BLaER1 treated with 17β-estradiol and CSF1 and Interleukin-3, amounts not matched to agents 10 nM and 100 nM (cell line): ENCODE data around the gene HOXD10.

Experiments used
- H3K27ac ChIP-seq, 11 experiments: shearing (Covaris generic); formaldehyde crosslinking; 2 replicates each; pipeline ENCODE4 v1.8.1; 2022
- H3K27me3 ChIP-seq, 11 experiments: shearing (Covaris generic); formaldehyde crosslinking; 2 replicates each; pipeline ENCODE4 v1.8.1; 2022
- H3K36me3 ChIP-seq, 11 experiments: shearing (Covaris generic); formaldehyde crosslinking; 2 replicates each; pipeline ENCODE4 v1.8.1; 2022
- H3K4me1 ChIP-seq, 10 experiments: shearing (Covaris generic); formaldehyde crosslinking; 2 replicates each; pipeline ENCODE4 v1.8.1; 2022
- H3K4me2 ChIP-seq, 11 experiments: shearing (Covaris generic); formaldehyde crosslinking; 2 replicates each; pipeline ENCODE4 v1.8.1; 2022
- H3K4me3 ChIP-seq, 10 experiments: shearing (Covaris generic); formaldehyde crosslinking; 2 replicates each; pipeline ENCODE4 v1.8.1; 2022
- H3K9ac ChIP-seq, 11 experiments: shearing (Covaris generic); formaldehyde crosslinking; 2 replicates each; pipeline ENCODE4 v1.8.1; 2022
- H3K9me3 ChIP-seq, 11 experiments: shearing (Covaris generic); formaldehyde crosslinking; replicated peaks in 1 of 11; 2 replicates each; pipeline ENCODE4 v1.8.1; 2022
- H4K20me1 ChIP-seq, 11 experiments: shearing (Covaris generic); formaldehyde crosslinking; 2 replicates each; pipeline ENCODE4 v1.8.1; 2022
- Cebpa-rat ChIP-seq, 11 experiments: shearing (Covaris generic); IDR thresholded peaks; 2 replicates each; pipeline ENCODE4 v1.8.1; 2022

HOXD10 gene

DNA sequence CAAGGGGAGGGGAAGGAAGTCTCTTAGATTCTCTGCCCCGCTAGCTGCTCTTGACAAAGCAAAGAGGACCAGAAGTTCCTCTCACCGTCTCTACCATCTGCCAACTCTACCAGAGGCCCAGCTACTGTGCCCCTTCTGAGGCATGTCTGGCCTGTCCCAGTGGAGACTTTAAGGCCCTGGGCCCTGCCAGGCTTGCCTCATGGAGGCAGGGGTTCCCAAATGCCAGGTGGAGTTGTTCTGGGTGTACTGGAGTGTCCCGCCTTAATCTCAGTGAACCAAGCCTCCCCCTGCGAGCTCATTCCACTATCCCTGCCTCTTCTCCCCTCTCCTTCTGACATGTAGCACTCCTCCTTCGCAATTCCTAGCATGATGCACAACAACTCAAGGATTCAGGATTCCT lies 14.7 kb upstream of the HOXD10 start:
- Histone ChIP-seq H3K9me3 (peaks cover 46 to 71% (median 54%) of the 10 kb centered on the region in 11 experiments), H3K4me2 (no peak overlapping the region), H3K27ac (no peak overlapping the region), H4K20me1 (peaks cover 0 to 73% (median 43%) of the 10 kb centered on the region in 11 experiments; a peak in 16 of 22 replicates), H3K27me3 (peaks cover 100% of the 10 kb centered on the region in 11 experiments), H3K4me3 (no peak overlapping the region), H3K4me1 (peaks cover 0 to 10% (median 6%) of the 10 kb centered on the region in 10 experiments; a peak in 15 of 20 replicates), H3K9ac (no peak overlapping the region), H3K36me3 (no peaks in the 10 kb centered on the region)
- no peak for TF ChIP-seq Cebpa-rat (IDR thresholded peaks at IDR 0.05)

DNA sequence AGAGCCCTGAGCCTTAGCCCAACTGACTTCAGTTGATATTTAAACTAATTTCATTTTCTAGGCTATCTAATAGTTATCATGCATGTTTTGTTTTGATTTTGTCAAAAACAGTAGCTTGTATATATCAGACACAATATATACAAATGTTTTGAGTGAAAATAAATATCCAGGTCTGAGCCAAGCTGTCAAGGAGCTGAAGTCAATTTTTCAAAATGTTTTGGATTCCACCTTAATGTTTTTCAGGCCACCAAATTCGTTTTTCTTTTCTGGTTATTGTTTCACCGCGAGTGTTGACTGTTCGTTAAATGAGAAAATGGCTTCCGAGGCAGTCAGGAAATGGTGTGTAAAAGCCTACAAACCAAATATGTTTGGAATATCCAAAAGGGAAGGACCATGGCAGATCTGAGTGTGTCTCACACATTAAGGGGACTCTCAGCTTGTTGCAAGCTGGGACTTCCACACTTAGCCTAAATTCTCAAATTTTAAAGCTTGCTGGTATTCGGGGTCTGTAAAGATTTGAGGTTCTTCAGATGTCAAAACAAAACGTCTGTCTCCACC lies 14.2 kb upstream of the HOXD10 start:
- H3K4me3 ChIP-seq, result no peak overlapping the region
- no peak overlapping the region for H3K4me2 ChIP-seq
- peaks cover 0 to 5% (median under 1%) of the 10 kb centered on the region in 10 experiments; a peak in 11 of 20 replicates for H3K4me1 ChIP-seq
- no peak overlapping the region for H3K27ac ChIP-seq
- peaks cover 52 to 77% (median 59%) of the 10 kb centered on the region in 11 experiments for H3K9me3 ChIP-seq
- no peak overlapping the region for H3K9ac ChIP-seq
- no peaks in the 10 kb centered on the region for H3K36me3 ChIP-seq
- peaks cover 0 to 68% (median 37%) of the 10 kb centered on the region in 11 experiments; a peak in 14 of 22 replicates for H4K20me1 ChIP-seq
- H3K27me3 ChIP-seq, result peaks cover 99 to 100% (median 100%) of the 10 kb centered on the region in 11 experiments
- no peak for TF ChIP-seq Cebpa-rat (IDR thresholded peaks at IDR 0.05)

DNA sequence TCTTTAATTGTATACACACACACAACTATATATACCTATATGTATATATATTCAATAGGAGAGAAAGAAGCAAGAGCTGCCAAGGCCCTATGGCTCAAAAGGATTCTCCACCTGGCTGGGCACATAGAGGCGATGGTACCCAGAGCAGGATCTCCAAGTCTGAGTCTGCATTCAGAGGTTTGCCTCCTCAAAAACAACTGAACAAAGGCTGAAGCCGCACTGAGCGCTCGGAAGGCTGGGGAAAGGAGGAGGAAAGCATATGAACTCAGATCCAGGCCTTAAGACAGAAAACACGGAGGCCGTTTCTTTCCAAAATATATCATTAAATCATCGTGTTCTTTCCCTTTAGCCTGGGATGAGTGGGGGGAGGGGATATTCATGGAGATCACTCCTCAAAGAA lies 13.4 kb upstream of the HOXD10 start:
- H3K4me1 ChIP-seq, result no peaks in the 10 kb centered on the region; a peak in 1 of 20 replicates
- no peak overlapping the region for H3K27ac ChIP-seq
- no peak overlapping the region for H3K4me2 ChIP-seq
- H4K20me1 ChIP-seq, result peaks cover 0 to 61% (median 31%) of the 10 kb centered on the region in 11 experiments; a peak in 14 of 22 replicates
- no peaks in the 10 kb centered on the region for H3K36me3 ChIP-seq
- H3K9me3 ChIP-seq, result peaks cover 52 to 81% (median 59%) of the 10 kb centered on the region in 11 experiments
- TF ChIP-seq Cebpa-rat (IDR thresholded peaks at IDR 0.05), result no peak
- no peak overlapping the region for H3K9ac ChIP-seq
- no peak overlapping the region for H3K4me3 ChIP-seq
- H3K27me3 ChIP-seq, result peaks cover 92 to 99% (median 97%) of the 10 kb centered on the region in 11 experiments

DNA sequence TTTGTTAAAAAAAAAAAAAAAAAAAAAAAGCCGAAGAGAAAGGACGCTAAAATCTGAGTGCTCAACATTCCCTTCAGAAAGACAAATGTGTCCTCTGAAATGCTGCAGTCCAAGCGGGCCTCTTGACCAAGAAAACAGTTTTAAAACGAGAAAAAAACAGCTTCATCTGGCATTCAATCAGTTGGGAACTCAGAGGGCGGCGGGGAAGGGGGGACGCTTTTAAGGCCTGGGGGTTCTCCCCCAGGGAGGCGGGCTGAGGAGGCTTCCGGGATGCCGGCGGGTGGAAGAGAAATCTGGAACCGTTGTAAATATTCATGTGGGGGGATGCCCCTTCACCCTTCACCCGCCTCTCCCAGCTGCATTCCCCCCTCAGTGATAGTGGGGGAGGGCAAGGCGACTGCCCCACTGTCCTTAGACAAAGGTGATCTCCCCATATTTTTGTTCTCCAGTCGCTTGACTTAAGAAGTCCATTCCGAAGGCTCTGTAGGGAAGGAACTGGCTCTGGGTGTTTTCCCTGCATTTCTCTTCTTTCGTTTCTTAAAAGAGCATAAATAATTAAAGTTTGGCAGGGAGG lies 12.7 kb upstream of the HOXD10 start:
- no peak for TF ChIP-seq Cebpa-rat (IDR thresholded peaks at IDR 0.05)
- H3K27ac ChIP-seq, result no peak overlapping the region
- H3K4me2 ChIP-seq, result no peak overlapping the region
- peaks cover 0 to 55% (median 25%) of the 10 kb centered on the region in 11 experiments; a peak in 14 of 22 replicates for H4K20me1 ChIP-seq
- H3K9ac ChIP-seq, result no peak overlapping the region
- peaks cover 52 to 85% (median 62%) of the 10 kb centered on the region in 11 experiments for H3K9me3 ChIP-seq
- no peak overlapping the region for H3K4me3 ChIP-seq
- H3K4me1 ChIP-seq, result no peaks in the 10 kb centered on the region
- H3K27me3 ChIP-seq, result peaks cover 92 to 99% (median 97%) of the 10 kb centered on the region in 11 experiments
- no peaks in the 10 kb centered on the region for H3K36me3 ChIP-seq

DNA sequence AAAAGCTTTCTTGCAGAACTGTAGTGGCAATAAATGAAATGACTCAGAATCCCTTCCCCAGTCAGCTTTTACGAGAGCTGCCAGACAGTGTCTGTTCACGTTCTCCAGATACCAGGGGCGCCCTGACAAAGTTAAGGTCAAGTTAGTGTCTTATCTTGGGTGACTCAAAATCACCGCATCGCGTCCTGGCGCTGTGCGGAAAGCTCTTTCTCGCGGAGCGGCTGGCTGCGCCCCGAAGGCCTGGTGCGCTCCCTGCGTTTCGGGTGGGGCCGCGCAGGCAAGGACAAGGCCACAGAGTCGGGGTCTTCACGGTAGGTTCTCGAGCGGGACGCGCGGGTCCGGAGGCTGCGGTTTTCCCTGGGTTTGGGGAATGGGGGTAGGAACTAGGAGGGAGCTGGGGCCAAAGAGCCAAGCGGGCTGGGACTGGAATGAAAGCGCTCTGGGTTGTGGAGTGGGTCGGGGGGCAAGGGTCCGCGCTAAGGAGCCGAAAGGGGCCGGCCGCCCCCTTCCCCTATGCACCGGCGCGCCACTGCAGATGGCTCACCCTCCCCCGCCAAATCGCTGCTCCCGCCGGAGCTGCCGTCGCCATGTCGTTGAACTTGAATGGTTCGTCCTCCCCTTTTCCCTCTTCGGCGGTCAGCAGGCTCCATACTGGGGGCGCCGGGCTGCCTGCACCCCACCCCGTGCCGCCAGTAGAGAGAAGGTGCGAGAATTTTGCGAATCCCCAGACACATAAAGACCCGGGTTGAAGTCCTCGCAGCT lies 12.1 kb upstream of the HOXD10 start:
- TF ChIP-seq Cebpa-rat (IDR thresholded peaks at IDR 0.05), result no peak
- no peak overlapping the region; a peak in 1 of 20 replicates for H3K4me3 ChIP-seq
- H3K36me3 ChIP-seq, result no peaks in the 10 kb centered on the region
- H3K9me3 ChIP-seq, result peaks cover 58 to 86% (median 64%) of the 10 kb centered on the region in 11 experiments
- H3K4me1 ChIP-seq, result no peaks in the 10 kb centered on the region
- no peak overlapping the region for H3K4me2 ChIP-seq
- no peak overlapping the region for H3K27ac ChIP-seq
- H3K9ac ChIP-seq, result no peak overlapping the region
- H4K20me1 ChIP-seq, result peaks cover 0 to 48% (median 26%) of the 10 kb centered on the region in 11 experiments; a peak in 13 of 22 replicates
- peaks cover 92 to 99% (median 97%) of the 10 kb centered on the region in 11 experiments for H3K27me3 ChIP-seq

DNA sequence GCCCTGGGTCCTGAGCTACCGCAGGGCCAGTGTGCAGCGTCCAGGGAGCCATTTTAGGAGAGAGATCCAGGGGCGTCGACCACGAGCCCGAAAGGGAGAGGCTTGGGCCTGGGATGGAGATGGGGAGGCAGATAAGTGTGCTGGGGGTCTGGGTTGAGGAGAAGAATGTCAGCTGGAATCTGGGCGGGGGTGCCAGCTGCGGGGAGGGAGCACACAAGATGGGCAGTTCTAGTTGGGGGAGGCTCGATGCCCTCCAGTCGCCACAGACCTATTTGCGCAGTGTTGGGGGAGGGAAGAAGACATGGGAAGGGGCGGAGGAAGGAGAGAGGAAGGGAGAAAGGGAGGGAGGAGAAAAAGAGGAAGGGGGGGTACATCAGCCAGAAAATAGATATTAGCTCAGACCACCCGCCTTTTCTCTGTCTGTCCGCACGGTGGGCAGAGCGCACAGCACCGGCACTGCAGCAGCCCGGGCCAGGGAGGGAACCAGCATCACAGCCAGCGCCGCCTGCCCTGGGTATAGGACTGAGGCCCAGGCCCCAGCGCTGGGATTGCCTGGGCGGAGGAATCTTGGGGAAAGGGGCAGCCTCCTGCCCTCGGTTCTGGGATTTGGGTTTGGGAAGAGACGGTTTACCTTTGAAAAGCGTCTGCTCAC lies 11.4 kb upstream of the HOXD10 start:
- Histone ChIP-seq H3K4me2 (no peak overlapping the region), H3K9ac (no peak overlapping the region), H3K27me3 (peaks cover 92 to 99% (median 97%) of the 10 kb centered on the region in 11 experiments)

DNA sequence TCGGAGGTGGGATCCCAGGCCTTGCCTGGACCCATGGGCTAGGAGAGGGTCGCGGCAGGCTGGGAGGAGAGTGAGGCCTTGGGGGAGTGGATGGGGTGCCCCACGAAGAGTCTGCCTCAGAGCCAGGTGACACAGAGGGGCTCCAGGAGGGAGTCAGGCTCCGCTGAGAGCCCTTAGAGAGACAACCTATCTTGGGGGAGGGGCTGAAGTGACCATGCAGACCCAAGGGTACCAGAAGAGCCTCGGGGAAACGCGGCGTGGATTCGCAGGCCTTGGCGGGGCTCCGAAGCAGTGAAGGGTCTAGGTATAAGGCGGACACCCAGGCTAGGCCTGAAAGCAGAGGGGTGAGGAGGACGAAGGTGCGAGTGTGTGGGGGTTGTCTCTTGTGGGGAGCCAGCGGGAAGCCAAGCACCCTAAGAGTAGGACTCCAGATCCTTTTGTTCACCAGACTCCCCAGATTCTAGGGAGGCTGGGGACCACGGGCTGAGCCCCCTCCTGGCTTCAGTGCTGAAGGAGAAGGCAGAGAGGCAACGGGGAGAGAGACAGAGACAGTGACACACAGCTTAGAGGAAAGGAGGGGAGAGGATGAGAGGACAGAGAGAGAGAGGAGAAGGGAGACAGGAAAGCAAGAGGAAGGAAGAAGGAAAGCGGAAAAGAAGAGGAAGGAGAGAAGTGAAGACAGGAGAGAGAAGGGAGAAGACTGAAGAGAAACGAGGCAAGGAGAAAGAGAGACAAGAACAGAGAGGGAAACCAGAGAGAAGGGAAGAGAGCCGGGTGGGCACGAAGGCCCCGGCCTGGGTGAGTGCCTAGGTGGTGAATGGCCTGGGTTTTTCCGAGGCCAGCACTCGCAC lies 10.6 kb upstream of the HOXD10 start:
- Histone ChIP-seq H4K20me1 (peaks cover 0 to 47% (median 11%) of the 10 kb centered on the region in 11 experiments; a peak in 10 of 22 replicates), H3K4me3 (0 out of 20 replicates have a peak overlapping the region, but pooled peaks of 2 of the 10 experiments have one; percentile 3 to 20), H3K4me1 (no peaks in the 10 kb centered on the region), H3K36me3 (no peaks in the 10 kb centered on the region), H3K9ac (no peak overlapping the region), H3K4me2 (no peak overlapping the region), H3K9me3 (peaks cover 45 to 73% (median 54%) of the 10 kb centered on the region in 11 experiments), H3K27ac (no peak overlapping the region), H3K27me3 (peaks cover 92 to 99% (median 97%) of the 10 kb centered on the region in 11 experiments)
- no peak for TF ChIP-seq Cebpa-rat (IDR thresholded peaks at IDR 0.05)

More for the DNA sequence above, 11.4 kb upstream of the HOXD10 start:
- Histone ChIP-seq H3K36me3 (no peaks in the 10 kb centered on the region), H3K27ac (no peak overlapping the region), H3K9me3 (peaks cover 52 to 81% (median 60%) of the 10 kb centered on the region in 11 experiments), H4K20me1 (peaks cover 0 to 47% (median 18%) of the 10 kb centered on the region in 11 experiments; a peak in 13 of 22 replicates), H3K4me1 (no peaks in the 10 kb centered on the region), H3K4me3 (peak overlapping the region in 1 of 10 experiments; percentile 20; a peak in 1 of 20 replicates)
- TF ChIP-seq Cebpa-rat (IDR thresholded peaks at IDR 0.05), result no peak
